PC-9 (cell line): ENCODE measurements around the gene AMN1. TPM values are rescaled to one million over a fixed set of nuclear protein-coding genes. Genes with fewer than 3 reads are reported as not detected.

ENCODE experiments used
- BruUV-seq: library from RNA; stranded (reverse); fragments of 400-500 nt; replicated peaks from 2 replicates; lab custom pipeline; 2021; lab: Mats Ljungman, UMichigan
- CTCF ChIA-PET: fragments of 300-600 bp; sonication (Branson Sonifier 250); formaldehyde crosslinking; loops from one replicate; lab custom pipeline; 2022; ENCODE audit warnings: antibody characterized with exemption; lab: Charles Lee
- POLR2A ChIA-PET: fragments of 300-600 bp; sonication (Branson Sonifier 250); formaldehyde crosslinking; loops from one replicate; lab custom pipeline; 2022; ENCODE audit warnings: antibody characterized with exemption; ENCODE audit not compliant: unreplicated experiment; lab: Charles Lee
- DNase-seq, 2 experiments: peaks; one replicate each; pipeline versions ENCODE4 v3.0.0 to v3.0.0-alpha.2; 2015 to 2022; ENCODE audit warnings: mixed read lengths in 1 of 2
- H2AFZ ChIP-seq: fragments of 200-600 bp; sonication (generic); 2 replicates; pipeline ENCODE4 v1.8.1; 2017; ENCODE audit warnings: antibody characterized with exemption
- H3F3A ChIP-seq: fragments of 200-600 bp; sonication (generic); 2 replicates; pipeline ENCODE4 v1.8.1; 2017; ENCODE audit warnings: antibody characterized with exemption, mild to moderate bottlenecking, low read depth; ENCODE audit not compliant: insufficient read depth
- H3K27ac ChIP-seq: fragments of 200-600 bp; sonication (generic); 2 replicates; pipeline ENCODE4 v1.6.1; 2016; ENCODE audit warnings: mixed run types
- H3K27me3 ChIP-seq: fragments of 200-600 bp; sonication (generic); 2 replicates; pipeline ENCODE4 v1.6.1; 2016; ENCODE audit warnings: low read depth, mixed run types; ENCODE audit not compliant: insufficient read depth
- H3K36me3 ChIP-seq: fragments of 200-600 bp; sonication (generic); 2 replicates; pipeline ENCODE4 v1.6.1; 2016; ENCODE audit warnings: low read depth, mixed run types
- H3K4me1 ChIP-seq: fragments of 200-600 bp; sonication (generic); replicated peaks from 2 replicates; pipeline ENCODE4 v1.6.1; 2016; ENCODE audit warnings: mixed run types; ENCODE audit not compliant: insufficient read depth
- H3K4me2 ChIP-seq: fragments of 200-600 bp; sonication (generic); 2 replicates; pipeline ENCODE4 v1.6.1; 2017; ENCODE audit warnings: mixed run types
- H3K4me3 ChIP-seq: fragments of 200-600 bp; sonication (generic); 2 replicates; pipeline ENCODE4 v1.6.1; 2016; ENCODE audit warnings: mixed run types
- H3K79me2 ChIP-seq: fragments of 200-600 bp; sonication (generic); 2 replicates; pipeline ENCODE4 v1.6.1; 2017; ENCODE audit warnings: low read depth, mixed run types
- H3K9me2 ChIP-seq: fragments of 200-600 bp; sonication (generic); 2 replicates; pipeline ENCODE4 v1.8.1; 2017; ENCODE audit warnings: mild to moderate bottlenecking; ENCODE audit not compliant: insufficient read depth
- H3K9me3 ChIP-seq: fragments of 200-600 bp; sonication (generic); 2 replicates; pipeline ENCODE4 v1.8.1; 2016; ENCODE audit warnings: low read depth; ENCODE audit not compliant: insufficient read depth
- H4K20me1 ChIP-seq: fragments of 200-600 bp; sonication (generic); 2 replicates; pipeline ENCODE4 v1.8.1; 2017; ENCODE audit not compliant: insufficient read depth
- CTCF ChIP-seq: fragments of 200-600 bp; sonication (generic); conservative IDR thresholded peaks from 2 replicates; pipeline ENCODE4 v1.6.1; 2017; ENCODE audit warnings: mixed run types, antibody characterized with exemption, mild to moderate bottlenecking, moderate library complexity
- EZH2 ChIP-seq: fragments of 200-600 bp; sonication (generic); IDR thresholded peaks from 2 replicates; pipeline ENCODE4 v1.8.0; 2017; ENCODE audit warnings: antibody characterized with exemption, low read depth
- intact Hi-C: fragments of 100-400 bp; cut with micrococcal nuclease; formaldehyde crosslinking; loops from one replicate; pipeline ENCODE4 v1.10.0; 2022; ENCODE audit not compliant: unreplicated experiment
- total RNA-seq: library from RNA; stranded (reverse); gene quantifications from 2 replicates; pipeline ENCODE4 v1.2.3, GENCODE V29; 2021

Gene AMN1
- total RNA-seq, 1 experiment from 2014 or later: 7.4 TPM

DNA sequence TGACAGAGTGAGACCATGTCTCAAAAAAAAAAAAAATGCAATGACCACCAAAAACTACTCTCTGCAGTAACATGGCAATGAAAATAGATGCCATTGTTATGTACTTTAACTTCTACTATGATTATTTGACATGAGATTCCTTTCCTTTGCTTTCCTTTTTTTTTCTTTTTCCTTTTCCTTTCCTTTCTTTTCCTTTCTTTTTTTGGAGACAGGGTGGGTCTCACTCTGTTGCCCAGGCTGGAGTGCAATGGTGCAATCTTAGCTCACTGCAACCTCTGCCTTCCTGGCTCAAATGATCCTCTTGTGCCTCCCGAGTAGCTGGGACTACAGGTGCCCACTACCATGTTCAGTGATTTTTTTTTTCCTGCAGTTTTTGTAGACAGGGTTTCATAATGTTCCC, 94.2 kb downstream of the AMN1 start:
- no peak for DNase-seq
- Histone ChIP-seq H3K36me3 (no peaks in the 10 kb centered on the region), H3K4me2 (no peak overlapping the region), H3K79me2 (no peaks in the 10 kb centered on the region), H3K4me1 (no peaks in the 10 kb centered on the region), H3K27me3 (no peaks in the 10 kb centered on the region), H3K4me3 (no peak overlapping the region), H3K9me2 (no peaks in the 10 kb centered on the region), H3K9me3 (no peaks in the 10 kb centered on the region), H4K20me1 (no peaks in the 10 kb centered on the region), H3K27ac (no peak overlapping the region), H2AFZ (no peak overlapping the region), H3F3A (no peaks in the 10 kb centered on the region)
- intact Hi-C loops: no loop called here
- BruUV-seq: no TSS peak
- ChIA-PET POLR2A (no interaction called here), CTCF (interaction anchor here (0.7 to 1.3 kb wide), 2 partner anchors 363 to 787 kb away, joined by 3 read pairs; no protein-coding TSS in a partner anchor)
- TF ChIP-seq CTCF (no peak), EZH2 (no peak)

- ChIA-PET POLR2A (no interaction called here), CTCF (no interaction called here)
- no peaks in the 10 kb centered on the region for H3F3A ChIP-seq
- H3K9me3 ChIP-seq: no peaks in the 10 kb centered on the region
- no peaks in the 10 kb centered on the region for H3K79me2 ChIP-seq
- no peak overlapping the region for H3K4me2 ChIP-seq
- no peak overlapping the region for H2AFZ ChIP-seq
- no peaks in the 10 kb centered on the region for H4K20me1 ChIP-seq
- H3K36me3 ChIP-seq: no peaks in the 10 kb centered on the region
- DNase-seq: no peak
- H3K27ac ChIP-seq: no peak overlapping the region
- H3K4me3 ChIP-seq: no peak overlapping the region
- H3K9me2 ChIP-seq: no peaks in the 10 kb centered on the region
- TF ChIP-seq CTCF (no peak), EZH2 (no peak)
- intact Hi-C loops: no loop called here
- H3K27me3 ChIP-seq: no peaks in the 10 kb centered on the region
- BruUV-seq: no TSS peak
- H3K4me1 ChIP-seq: no peaks in the 10 kb centered on the region
These were observed 95.4 kb downstream of the AMN1 start for GRCh38 chr12:31633464-31633863.

- no peaks in the 10 kb centered on the region for H3K79me2 ChIP-seq
- no peaks in the 10 kb centered on the region for H4K20me1 ChIP-seq
- no peak for DNase-seq
- H3K4me2 ChIP-seq: no peak overlapping the region
- intact Hi-C loops: no loop called here
- no peaks in the 10 kb centered on the region for H3K36me3 ChIP-seq
- ChIA-PET CTCF (no interaction called here), POLR2A (no interaction called here)
- no peaks in the 10 kb centered on the region for H3K4me1 ChIP-seq
- BruUV-seq: no TSS peak
- H3K27me3 ChIP-seq: no peaks in the 10 kb centered on the region
- H3K9me2 ChIP-seq: no peaks in the 10 kb centered on the region
- no peak overlapping the region for H3K27ac ChIP-seq
- TF ChIP-seq CTCF (no peak), EZH2 (no peak)
- H3K4me3 ChIP-seq: no peak overlapping the region
- H3K9me3 ChIP-seq: no peaks in the 10 kb centered on the region
- H2AFZ ChIP-seq: no peak overlapping the region
- no peaks in the 10 kb centered on the region for H3F3A ChIP-seq
These were observed 97.0 kb downstream of the AMN1 start for GRCh38 chr12:31631809-31632208.
